Activated CD8-positive, alpha-beta T cell treated with anti-CD3 and anti-CD28 coated beads, Interleukin-2, amount 10 ng/mL, durations not matched to agents 7 days and 5 days (primary cell): ENCODE data around the gene MED14. TPM values are rescaled to one million over a fixed set of nuclear protein-coding genes. Genes with fewer than 3 reads are reported as not detected.

Experiments used
- total RNA-seq, 2 experiments: library from RNA; stranded (reverse); gene quantifications; one replicate each; pipeline ENCODE4 v1.2.3, GENCODE V29; 2021

Gene MED14
- total RNA-seq, 2 experiments from 2014 or later = 40.8 to 41.3 TPM

Other genes starting within 250 kb of the MED14 start
- gene ATP6AP2, start 154.6 kb downstream of the MED14 start, total RNA-seq = 10 to 100 TPM; 62.8 to 63.9 TPM
- gene MPC1L, start 112.1 kb downstream of the MED14 start, total RNA-seq = not detected
- 10 to 100 TPM; 19.3 to 19.9 TPM for gene CXorf38, start 88.0 kb downstream of the MED14 start, total RNA-seq